NCI-H510A (cell line): Measurements from ENCODE around the gene ANKRD65.
"Not testable (repeated sequence)": the region's sequence is repeated elsewhere in the genome, so short reads cannot be mapped to it uniquely, and the experiment has no call there.

Source experiments
- DNase-seq: peaks from one replicate; lab custom pipeline; 2025; lab: John Stamatoyannopoulos, UW

ANKRD65 gene

DNA sequence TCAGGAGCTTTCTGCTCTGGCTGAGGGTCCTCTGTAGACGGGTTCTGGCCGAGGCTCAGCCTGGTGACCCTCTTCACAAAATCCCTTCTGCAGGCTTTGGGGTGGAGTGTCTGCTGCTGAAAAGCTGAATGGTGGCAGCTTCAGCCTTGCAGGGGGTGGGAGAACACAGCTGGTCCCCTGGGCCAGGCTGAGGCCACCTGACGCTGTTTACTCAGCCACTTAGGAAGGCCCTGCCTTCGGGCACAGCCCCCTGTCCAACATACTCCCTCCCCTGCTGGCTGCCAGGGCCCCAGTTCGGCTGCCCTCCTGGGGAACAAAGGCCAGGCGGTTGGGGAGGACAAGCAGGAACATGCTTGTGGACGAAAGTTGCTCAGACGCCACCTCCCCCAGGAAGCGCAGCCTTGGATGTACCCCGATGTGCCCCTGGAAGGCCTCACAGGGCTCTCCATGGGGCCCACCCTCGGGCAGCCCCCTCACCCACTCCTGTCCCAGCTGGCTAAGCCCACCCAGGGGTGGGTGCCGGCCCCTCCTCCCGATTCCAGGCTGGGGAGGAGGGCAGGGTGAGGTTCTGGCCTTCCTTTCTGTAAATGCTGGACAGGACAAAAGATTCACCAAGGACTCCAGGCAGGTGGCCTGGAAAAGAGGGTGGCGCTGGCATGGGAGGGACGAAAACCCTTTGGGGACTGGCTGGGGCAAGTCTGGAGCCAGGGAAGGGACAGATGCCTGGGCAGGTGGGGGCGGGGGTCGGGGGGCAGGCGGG lies at the start of gene ANKRD65:
TSS of gene ANKRD65 (minus strand) at position 130 of the 760 bp plus-strand sequence. CDS start 271 bp downstream, outside the sequence.
- peak; percentile 100 for DNase-seq

DNA sequence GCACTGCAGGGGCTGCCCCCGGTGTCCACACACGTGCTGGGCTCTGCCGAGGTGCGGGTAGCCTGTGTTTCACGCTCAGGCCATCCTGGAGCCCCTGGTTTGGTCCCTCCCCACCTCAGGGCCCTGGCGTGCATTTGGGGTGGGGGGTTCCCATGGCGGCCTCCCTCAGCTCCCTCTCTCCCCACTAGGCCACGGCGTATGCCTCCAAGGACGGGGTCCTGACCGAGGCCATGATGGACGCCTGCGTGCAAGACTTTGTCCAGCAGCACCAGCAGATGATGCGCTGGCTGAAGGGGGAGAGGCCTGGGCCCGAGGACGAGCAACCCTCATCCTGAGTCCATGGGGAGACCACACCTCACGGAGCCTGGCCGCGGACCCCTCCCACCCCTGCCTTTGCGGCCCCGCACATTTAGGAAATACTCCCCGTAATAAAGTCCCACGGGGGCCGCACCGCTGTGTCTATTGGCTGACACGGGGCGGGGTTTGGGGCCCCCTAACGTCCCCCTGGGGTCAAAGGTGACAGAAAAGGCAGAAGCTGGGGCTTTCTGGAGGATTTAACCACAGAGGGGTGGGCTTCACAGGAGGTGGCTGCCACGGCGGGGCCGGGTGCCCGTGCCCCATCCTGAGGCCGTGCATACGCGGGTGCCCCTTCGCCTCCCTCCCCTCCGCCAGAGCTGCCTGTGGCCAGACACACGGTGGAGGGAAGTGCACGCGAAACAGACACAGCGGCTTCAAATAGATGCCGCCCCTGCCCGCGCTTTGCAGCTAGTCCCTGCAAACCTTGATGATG lies 47.3 kb upstream of the ANKRD65 start:
- DNase-seq, result not testable (repeated sequence)

DNA sequence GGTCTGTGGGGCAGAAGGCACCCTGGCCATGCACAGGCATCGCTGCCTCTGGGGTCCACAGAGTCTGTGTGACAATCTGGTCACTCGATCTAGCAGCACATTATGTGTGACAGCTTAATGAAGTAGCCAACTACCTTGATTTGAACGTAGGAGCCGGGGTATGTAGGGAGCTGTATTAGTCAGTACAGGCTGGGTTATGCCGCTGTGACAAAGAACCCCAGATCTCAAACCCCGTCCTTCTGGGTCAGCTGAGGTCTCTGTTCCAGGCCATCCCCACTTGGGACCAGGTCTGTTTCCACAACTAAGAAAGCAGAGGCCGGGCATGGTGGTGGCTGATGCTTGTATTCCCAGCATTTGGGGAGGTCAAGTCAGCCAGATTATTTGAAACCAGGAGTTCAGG lies 42.2 kb upstream of the ANKRD65 start:
- no peak for DNase-seq

DNA sequence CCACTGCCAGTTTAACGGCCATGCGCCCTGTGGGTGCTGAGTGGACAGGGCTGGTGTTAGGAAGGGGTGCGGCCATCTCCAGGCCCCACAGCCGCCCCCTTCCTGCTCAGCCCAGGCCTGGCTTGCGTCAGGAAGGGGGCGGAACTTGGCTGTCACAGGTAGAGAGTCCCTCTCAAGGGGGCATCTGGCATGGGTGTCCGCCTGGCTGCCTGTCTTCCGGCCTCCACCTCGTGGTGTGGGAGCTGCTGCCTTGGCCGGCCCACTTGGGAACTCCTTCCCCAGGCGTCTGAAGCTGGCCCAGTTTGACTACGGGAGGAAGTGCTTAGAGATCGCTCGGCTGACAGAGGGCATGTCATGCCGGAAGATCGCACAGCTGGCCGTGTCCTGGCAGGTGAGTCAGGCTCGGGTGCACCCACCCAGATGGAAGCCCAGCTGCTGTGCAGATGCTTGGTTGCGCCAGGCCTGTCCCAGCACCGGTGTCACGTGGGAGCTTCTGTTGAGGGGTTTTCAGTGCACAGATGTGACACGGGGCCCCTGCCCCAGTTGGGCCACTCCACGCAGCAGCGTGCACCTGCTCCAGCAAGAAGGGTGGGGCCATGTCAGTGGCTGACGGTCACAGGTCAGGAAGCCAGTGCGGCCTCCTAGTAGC lies 41.4 kb upstream of the ANKRD65 start:
- DNase-seq, result peak; percentile 99

DNA sequence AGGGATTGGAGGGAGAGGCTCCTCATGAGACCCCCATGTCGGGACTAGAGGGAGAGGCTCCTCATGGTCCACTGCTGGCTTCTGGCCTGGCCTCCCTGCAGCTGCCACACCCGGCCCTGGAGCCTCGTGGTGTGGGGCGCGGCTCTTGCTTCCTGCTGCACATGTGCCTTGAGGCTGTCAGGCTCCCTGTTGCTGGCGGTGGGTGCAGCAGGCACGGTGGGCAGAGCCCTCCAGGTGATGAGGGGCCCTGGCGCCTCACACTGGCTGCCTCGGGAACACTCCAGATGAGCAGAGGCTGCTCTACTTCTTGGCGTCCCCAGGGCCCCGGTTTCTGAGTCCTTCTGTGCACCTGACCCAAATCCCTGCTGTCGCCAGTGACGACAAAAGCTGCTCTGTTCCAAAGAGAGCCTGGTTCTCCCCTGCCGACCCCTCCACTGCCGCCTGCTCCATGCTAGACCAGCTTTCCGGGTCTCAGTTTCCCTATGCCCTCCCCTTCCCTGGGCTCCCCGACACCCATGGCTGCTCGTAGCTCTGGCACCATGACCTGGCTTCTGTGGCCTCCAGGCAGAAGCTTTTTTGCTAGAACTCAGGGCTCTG lies 40.7 kb upstream of the ANKRD65 start:
- peak; percentile 49 for DNase-seq

DNA sequence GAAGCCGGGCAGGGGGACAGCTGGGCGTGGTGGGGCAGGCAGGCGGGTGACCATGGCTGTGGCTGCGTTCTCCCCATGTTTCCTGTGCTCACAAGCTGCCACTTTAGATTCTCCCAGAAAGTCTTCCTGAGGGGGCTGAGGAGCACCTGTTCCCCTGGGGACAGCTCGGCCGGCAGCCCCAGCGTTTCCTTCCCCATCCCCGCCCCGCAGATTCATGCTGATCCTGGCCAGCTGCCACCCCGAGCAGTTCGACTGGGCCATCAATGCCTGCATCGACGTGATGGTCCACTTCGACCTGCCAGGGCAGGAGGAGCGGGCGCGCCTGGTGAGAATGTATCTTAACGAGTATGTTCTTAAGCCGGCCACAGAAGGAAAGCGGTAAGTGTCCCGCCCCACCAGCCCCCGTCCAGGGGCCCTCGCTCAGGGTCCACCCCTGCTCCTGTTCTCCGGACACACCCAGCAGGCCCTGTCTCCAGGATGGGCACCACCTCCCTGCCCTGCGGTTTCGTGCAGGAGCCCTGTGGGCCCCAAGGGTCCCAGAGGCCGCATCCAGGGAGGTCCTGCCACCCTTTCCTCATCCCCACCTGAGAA lies 39.6 kb upstream of the ANKRD65 start:
- DNase-seq, result no peak

DNA sequence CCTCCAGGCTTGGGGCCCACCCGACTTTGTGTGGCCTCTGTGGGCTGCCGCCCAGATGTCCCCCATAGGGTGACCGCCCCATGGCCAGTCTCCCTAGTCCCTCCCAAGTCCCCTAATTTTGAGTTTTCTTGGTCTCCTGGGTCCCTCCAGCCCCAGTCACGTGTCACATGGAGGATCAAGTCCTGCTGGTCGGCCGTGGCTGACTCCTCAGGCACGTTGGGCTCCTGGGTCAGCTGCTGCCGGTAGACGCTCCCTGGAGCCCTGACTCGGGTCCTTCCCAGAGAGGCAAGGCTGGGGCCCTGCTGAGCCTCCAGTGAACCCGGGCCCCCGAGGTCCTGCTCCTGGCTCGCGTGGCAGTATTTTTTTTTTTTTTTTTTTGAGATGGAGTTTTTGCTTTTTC lies 38.6 kb upstream of the ANKRD65 start:
- not testable (repeated sequence) for DNase-seq

DNA sequence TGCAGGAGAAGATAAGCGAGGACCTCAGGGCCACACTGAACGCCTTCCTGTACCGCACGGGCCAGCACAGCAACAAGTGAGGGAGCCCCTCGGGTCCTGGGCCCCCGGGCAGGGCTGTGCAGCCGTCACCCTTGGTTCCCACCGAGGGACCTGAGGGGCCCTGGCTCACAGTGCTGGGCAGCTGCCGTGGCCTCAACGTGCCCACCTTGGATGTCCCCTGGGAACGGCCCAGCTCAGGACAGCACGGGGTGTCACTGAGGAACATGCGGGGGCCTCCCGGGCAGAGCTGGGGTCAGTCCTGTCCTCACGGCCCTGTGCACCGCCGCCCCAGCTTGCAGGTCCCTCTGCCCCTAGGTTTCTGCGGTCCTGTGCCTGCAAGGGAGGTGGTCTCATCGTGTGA lies 38.1 kb upstream of the ANKRD65 start:
- DNase-seq, result not testable (repeated sequence)

DNA sequence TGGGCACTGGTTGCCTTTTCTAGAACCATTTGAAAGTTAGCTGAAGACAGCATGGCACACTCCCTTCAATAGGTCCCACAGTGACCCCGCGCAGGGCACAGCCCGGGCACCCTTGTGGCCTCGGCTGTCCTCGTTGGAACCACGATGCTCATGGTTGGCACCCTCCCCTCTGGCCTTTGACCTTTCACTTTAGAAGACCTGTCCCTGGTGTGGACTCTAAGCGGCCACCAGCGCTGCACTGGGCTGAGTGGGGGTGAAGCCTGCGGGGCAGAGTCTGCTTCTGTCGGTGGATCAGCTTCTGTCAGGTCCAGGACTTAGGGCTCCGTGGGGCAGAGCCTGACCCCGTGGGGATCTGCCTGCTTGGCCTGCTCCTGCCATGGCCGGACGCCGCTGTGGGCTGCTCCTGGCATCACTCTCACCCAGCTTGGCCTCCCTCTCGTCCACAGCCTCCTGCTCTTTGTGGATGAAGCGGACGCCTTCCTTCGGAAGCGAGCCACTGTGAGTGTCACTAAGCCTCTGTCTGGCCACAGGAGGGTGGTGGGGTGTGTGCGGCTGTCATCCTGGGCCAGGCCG lies 35.7 kb upstream of the ANKRD65 start:
- DNase-seq, result not testable (repeated sequence)

DNA sequence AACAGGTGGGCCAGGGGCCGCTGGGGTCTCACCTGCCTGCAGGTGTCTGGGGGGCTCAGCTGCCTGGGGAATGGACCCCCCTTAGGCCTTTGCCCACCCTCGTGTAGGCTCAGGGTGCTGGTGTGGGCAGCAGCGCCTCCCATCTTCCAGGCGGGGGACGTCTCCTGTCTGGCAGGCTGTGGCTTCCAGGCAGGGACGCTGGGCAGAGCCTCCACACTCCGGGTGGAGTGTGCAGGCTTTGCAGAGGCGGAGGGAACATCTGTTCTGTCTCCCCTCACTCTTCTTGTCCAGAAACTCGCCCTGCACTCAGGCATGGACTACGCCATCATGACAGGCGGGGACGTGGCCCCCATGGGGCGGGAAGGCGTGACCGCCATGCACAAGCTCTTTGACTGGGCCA lies 34.9 kb upstream of the ANKRD65 start:
- not testable (repeated sequence) for DNase-seq

DNA sequence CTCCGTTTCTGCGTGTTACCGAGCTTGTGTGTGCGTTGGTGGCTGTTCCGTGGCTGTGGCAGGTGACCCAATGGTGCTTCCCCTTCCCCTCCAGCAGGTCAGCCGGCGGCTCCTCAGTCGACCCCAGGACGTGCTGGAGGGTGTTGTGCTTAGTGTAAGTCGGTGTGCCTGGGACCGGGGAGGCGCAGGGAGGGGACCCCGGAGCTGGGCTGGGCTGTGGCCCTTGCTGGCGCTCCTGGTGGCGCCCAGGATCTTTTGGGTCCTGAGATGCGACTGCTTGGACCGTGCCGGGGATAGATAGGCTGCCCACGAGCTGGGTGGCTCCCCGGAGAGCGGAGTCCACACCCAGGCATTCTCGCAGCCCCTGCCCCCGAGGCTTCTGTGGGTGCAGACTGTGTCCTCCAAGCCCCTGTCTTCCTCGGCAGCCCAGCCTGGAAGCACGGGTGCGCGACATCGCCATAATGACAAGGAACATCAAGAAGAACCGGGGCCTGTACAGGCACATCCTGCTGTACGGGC lies 34.3 kb upstream of the ANKRD65 start:
- no peak for DNase-seq

DNA sequence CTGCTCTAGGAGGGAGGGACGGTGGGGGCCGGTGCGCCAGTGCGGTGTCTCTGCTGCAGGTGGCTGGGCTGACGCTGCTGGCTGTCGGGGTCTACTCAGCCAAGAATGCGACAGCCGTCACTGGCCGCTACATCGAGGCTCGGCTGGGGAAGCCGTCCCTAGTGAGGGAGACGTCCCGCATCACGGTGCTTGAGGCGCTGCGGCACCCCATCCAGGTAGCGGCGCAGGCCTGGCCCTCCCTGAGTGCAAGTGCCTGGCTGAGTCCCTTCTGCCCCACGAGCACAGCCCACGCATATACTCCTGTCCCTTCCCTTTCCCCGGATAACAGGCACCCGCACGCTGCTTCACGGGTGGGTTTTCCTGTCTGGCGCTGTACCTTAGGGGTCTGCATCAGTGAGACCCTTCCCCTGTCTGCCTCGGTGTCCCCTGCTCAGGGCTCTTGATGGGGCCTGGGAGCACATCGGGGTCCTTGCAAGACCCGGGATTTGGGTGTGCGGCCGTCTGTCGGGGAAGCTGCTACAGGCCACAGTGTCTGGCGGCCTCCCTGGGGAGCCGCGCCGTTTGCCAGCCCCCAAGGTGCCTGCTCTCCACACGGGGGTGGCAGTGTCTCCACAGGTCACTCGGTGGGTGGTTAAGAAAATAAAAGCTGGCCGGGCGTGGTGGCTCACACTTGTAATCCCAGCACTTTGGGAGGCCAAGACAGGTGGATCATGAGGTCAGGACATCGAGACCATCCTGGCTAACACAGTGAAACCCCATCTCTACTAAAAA lies 33.4 kb upstream of the ANKRD65 start:
- not testable (repeated sequence) for DNase-seq

DNA sequence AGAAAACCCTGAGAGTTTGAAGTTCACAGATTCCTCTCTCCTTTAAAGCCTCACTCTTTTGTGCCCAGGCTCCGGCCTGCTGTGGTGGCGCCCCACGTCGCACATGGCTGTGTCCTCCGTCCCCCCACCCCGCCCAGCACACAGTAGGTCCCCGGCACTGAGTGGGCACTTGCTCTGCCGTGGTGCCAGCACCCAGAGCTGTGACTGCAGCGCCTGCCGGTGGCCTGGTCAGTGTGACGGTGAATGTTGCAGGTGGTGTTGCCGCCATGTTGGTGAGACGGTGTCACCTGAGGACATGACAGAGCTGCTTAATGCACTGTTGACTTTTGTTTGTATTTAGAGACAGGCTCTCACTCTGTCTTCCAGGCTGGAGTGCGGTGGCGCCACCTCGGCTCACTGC lies 31.8 kb upstream of the ANKRD65 start:
- DNase-seq, result no peak

DNA sequence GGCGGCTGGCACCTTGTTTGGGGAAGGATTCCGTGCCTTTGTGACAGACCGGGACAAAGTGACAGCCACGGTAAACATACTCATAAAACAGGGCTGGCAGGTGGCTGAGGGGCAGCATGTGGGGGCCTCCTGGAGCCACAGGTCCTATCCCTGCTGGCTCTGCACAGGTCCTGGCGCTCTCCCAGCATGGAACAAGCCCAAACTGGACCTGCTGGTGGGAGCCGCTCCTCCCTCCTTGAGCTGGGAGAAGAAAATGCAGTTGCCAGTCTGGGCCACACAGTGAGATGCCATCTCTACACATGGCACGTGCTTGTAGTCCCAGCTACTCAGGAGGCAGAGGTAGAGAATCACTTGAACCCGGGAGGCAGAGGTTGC lies 31.3 kb upstream of the ANKRD65 start:
- not testable (repeated sequence) for DNase-seq

DNA sequence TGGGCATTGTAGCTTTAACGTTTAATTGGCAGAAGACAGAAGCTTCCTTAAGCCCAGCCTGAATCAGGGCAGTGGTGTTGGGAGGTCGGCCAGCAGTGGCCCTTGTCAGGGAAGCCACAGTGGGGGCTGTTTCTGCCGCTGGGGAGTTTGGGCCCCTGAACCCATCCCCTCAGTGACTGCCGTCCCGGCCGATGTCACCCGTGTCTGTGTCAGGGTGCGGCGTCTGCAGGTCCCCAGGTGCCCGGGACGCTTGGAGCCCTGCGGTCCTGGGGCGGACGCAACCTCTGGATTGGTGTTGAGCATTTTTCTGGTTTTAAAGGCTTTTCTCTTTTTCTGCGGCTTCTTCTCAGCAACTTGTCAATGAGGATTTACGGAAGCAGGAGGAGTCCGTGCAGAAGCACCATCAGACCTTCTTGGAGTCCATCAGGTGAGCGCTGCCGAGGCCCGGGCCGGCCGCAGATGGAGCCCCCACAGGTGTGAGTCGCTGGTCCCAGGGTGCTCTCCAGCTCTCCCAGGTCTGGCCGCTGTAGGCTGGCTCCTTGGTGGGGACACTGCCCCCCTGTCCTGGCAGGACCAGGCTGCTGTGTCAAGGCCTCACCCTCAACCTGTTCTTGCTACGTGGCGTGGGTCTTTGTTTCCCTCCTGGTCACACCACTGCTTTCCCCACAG lies 30.8 kb upstream of the ANKRD65 start:
- no peak for DNase-seq

DNA sequence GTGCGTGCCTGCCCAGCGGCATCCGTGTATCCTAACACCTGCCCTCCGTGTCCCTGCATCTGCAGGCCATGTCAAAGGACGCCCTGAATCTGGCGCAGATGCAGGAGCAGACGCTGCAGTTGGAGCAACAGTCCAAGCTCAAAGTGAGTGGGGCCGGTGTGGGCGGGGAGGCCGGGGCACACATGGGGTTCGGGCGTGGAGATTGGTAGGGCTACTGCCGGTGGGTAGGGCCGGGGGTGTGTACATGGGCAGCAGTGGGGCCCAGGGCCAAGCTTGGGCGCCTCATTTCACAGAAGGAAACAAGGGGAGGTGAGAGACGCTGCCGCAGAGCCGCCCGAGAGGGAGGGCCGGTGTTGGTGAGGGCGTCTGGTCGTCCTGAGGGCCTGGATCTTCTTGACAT lies 29.5 kb upstream of the ANKRD65 start:
- not testable (repeated sequence) for DNase-seq

DNA sequence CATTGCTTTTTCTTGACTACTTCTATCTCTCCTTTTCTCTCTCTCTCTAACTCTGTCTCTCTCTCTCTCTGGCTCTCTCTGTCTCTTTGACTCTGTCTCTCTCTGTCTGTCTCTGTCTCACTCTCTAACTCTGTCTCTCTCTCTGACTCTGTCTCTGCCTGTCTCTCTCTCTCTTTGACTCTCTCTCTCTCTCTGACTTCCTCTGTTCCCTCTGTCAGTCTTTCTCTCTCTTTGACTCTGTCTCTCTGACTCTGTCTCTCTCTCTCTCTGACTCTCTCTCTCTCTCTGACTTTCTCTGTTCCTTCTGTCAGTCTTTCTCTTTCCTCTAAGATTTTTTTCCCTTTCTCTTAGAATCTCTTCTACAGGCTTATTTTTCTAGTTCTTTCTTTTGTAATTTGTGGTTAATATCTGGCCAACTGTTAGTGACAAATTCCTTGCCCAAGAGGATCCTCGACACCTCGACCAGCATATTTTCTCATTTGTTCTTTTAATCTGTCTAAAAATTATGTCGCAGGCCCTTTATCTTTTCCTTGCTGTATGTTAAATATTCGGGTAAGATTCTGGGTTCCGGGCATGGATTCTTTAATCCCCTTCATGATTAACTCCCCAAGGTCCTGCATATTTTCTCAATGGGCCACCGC lies 28.1 kb upstream of the ANKRD65 start, which contains the start of gene ATAD3C:
TSS of gene ATAD3C (plus strand) at position 591 of the 641 bp plus-strand sequence. CDS start 995 bp downstream, outside the sequence.
- DNase-seq, result no peak

DNA sequence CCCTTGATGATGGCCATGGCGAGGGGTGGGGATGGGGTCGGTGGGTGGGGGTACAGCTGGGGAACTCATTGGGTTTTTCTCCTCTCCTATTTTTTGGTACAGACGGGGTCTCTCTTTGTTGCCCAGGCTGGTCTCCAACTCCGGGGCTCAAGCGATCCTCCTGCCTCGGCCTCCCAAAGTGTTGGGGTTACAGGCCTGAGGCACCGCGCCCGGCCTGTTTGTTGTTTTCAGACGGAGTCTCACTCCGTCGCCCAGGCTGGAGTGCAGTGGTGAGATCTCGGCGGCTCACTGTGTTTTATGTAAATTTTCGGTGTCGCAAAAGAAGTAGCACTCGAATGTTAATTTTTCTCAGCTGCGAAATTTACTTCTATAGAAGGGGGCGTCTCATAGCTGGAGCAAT lies 25.6 kb upstream of the ANKRD65 start:
- DNase-seq, result not testable (repeated sequence)

DNA sequence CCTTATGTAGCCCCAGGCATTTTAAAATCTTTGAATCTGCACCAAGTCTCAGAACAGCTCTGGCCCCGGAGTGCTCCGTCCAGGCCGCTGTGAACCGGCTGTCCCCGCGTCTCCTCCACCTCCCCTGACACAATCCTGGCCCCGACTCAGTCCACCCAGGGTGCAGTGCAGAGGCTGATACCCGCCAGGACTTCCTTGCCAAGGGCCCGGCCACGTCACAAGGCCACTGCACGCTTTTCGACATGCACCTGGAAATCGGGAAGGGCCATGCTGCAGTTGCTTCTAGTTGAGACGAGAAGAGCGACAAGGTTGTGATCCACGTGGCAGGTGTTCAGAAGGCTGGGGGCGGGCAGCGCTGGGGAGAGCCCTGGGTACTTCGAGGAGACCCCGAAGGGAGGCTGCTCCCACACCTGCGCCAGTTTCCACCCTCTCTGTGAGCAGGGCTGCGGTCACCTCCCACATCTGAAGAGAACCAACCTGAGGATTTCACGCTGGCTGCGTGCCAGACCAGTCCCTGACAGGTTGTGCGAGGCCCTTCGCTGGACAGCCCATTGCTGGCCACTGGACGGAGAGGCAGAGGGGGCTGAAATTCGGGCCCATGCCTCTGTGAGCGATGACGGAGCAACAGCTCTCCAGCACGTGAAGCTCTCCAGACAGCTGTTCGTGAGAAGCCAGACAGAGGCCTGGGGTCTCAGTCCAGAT lies 21.1 kb upstream of the ANKRD65 start:
- DNase-seq, result no peak
